ENCODE measurements around the gene NDUFB2. TPM values are rescaled to one million over a fixed set of nuclear protein-coding genes. Genes with fewer than 3 reads are reported as not detected.
"Not testable (repeated sequence)": the region's sequence is repeated elsewhere in the genome, so short reads cannot be mapped to it uniquely, and the experiment has no call there.

NDUFB2 gene
- polyA plus RNA-seq, 3 donors from 2014 or later, result 742 to 1,051 (median 942) TPM

DNA sequence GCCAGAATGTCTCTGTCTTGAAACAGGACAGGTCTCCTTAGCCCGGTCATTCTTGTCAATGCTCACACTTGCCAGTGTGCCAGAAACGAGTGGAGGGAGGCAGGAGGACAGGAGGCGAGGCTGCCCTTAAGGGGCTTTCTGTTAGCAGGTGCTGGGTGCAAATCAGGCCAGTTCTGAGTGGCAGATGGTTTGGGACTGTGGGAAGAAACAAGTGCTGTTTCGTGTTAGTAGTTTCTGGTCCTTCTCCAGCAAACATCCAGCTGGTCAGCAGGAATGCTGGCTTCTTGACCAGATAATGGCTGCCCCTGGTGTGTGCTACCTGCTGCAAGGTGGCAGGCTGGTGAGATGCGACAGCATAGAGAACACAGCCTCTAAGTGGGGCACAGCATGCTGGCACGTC is 8.2 kb upstream of the NDUFB2 start:
- H3K27ac Mint-ChIP-seq, result no peak overlapping the region

DNA sequence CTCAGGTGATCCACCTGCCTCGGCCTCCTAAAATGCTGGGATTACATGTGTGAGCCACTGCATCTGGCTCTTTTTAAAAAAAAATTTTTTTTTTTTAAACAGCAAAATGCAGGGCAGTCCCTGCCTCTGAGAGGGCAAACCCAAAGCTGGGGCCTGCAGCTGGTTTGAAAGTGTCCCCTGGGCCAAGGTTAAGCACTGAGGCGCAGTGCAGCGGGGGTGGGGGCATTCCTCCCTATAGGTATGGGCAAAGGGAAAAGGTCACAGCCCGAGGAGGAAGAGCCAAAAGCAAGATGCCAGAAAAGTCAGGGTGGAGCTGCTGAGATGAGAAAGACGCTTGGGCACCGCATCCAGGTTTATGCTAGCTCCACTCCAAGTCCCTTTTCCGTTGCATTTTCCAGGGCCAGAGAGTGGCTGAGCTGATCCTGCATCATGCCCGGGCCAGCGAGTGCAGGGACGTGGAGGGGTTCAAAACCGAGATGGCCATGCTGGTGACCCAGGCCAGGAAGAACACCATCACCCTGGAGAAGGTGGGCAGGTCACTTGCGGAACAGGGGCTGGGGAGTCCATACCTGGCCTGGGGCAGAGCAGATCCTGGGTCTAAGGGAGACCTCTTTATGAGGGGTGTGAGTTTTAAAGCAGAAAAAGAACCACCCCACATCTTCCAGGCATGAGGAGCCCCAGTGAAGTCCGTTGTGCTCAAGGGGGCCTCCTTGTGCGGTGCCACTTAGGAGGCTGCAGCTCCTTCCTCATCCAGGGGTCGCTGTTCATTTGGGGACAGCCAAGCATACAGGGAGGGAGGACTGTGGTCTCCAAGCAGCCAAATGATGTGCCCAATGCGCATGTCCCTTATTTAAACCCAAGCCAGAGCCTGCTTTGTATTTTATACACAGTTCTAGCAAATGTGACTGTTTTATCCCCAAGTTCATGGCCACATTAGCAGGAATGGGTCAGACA is 7.0 kb upstream of the NDUFB2 start:
- Mint-ChIP-seq H3K4me1 (no peaks in the 10 kb centered on the region), H3K27ac (no peak overlapping the region), H3K27me3 (ENCODE audit: low read depth in 3 of 3) (no peaks in the 10 kb centered on the region), H3K9me3 (no peaks in the 10 kb centered on the region), H3K4me3 (no peak overlapping the region), H3K36me3 (peaks cover 0 to 14% (median 8%) of the 10 kb centered on the region in 3 donors)
- DNase-seq, result no peak

More for the DNA sequence above, 8.2 kb upstream of the NDUFB2 start:
- no peaks in the 10 kb centered on the region for H3K4me1 Mint-ChIP-seq
- peaks cover 0 to 17% (median 13%) of the 10 kb centered on the region in 3 donors for H3K36me3 Mint-ChIP-seq
- H3K9me3 Mint-ChIP-seq, result no peaks in the 10 kb centered on the region
- no peaks in the 10 kb centered on the region for H3K27me3 Mint-ChIP-seq (ENCODE audit: low read depth in 3 of 3)
- H3K4me3 Mint-ChIP-seq, result no peak overlapping the region
- no peak for DNase-seq

DNA sequence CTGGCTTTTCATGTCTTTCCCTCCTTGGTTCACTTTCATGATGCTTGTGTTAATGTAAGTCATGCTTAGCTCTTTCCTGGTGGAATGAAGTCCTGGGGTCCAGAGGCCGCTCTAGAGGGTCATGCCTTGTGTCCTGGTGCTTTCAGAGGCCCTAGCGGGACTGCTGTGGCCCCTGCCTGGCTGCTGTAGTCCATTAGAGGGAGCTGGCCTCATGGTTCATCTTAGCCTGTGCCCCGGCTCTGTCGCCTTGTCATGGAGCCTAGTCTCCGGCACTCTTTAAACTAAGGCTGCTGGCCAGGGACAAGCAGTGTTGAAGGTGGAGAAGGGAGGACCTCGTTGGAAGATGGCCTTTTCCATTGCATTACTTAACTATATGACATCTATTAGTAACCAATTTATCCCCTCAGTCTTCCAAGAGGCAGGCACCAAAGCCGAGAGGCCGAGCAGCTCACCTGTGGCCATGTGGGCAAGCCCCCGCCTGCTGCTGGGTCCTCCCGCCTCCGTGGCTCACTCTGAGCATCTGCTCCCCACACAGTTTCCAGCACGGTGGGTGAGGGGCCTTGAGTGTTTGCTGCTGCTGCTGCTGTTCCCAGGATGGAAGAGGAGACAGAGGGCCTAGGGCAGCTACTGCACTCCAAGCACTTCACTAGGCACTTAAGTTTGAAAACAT is 5.0 kb upstream of the NDUFB2 start:
- no peak for DNase-seq
- Mint-ChIP-seq H3K27me3 (ENCODE audit: low read depth in 3 of 3) (peaks cover 1 to 5% (median 4%) of the 10 kb centered on the region in 3 donors), H3K4me3 (no peak overlapping the region), H3K36me3 (peaks cover 0 to 10% (median 8%) of the 10 kb centered on the region in 3 donors), H3K9me3 (no peaks in the 10 kb centered on the region), H3K4me1 (peaks cover 9 to 10% of the 10 kb centered on the region in 2 donors), H3K27ac (peak overlapping the region in 1 of 6 donors; percentile 34)

DNA sequence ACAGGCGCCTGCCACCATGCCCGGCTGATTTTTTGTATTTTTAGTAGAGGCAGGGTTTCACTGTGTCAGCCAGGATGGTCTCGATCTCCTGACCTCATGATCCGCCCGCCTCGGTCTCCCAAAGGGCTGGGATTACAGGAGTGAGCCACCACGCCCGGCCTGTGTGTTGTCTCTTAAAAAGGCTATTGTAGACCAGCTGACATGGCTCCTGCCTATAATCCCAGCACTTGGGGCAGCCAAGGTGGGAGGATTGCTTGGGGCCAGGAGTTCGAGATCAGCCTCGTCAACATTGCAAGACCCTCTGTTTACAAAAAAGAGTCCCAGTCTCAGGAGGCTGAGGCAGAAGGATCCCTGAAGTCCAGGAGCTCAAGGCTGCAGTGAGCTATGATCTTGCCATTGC is 2.7 kb upstream of the NDUFB2 start:
- DNase-seq, H3K4me3 Mint-ChIP-seq, H3K9me3 Mint-ChIP-seq, H3K36me3 Mint-ChIP-seq: not testable (repeated sequence)
- Mint-ChIP-seq H3K27me3 (ENCODE audit: low read depth in 3 of 3) (peaks cover 9 to 12% (median 10%) of the 10 kb centered on the region in 3 donors), H3K4me1 (peaks cover 29 to 33% of the 10 kb centered on the region in 2 donors), H3K27ac (peak overlapping the region in 1 of 6 donors; percentile 57)

DNA sequence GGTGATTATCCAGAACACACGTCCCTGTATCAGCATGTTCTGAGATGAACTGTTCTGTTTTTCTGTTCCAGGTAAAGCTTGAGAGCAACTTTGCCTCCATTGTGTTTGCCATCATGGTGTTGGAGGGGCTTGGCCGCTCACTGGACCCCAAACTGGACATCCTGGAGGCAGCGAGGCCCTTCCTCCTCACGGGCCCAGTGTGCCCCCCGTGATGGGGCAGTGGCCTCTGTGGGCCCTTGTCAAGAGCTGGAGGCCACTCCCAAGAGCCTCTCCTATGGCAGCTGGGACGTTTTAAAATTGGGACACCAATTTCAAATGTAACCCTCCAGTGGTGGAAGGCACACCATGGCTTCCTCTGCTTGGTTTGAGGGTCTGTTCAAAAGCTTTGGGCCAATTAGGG is 1.9 kb upstream of the NDUFB2 start:
- no peak for DNase-seq
- H3K27me3 Mint-ChIP-seq (ENCODE audit: low read depth in 3 of 3), result peaks cover 9 to 12% (median 10%) of the 10 kb centered on the region in 3 donors
- peaks cover 35 to 41% of the 10 kb centered on the region in 2 donors for H3K4me1 Mint-ChIP-seq
- H3K4me3 Mint-ChIP-seq, result no peak overlapping the region
- peak overlapping the region; percentile 25 to 99 (median 66) for H3K27ac Mint-ChIP-seq
- H3K36me3 Mint-ChIP-seq, result peaks cover 0 to 7% (median 4%) of the 10 kb centered on the region in 3 donors
- no peaks in the 10 kb centered on the region for H3K9me3 Mint-ChIP-seq

DNA sequence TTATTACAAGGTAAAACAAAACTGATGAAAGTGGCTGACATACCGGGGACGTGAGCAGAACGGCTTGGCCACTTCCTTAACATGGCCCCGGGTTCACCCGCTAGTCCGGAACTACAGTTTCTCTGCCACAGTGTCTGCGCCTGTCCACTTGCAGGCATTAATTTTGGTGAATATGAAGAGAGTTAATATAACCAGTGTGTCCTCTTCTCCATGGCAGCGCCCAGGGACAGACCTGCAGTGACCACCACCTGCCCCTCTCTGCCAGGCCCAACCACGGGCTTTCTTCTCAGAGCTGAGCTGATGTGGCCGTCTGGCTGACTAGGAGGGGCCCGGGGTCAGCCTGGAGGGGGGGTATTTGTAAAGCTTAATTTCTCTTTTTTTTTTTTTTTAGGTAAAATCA is 1.1 kb upstream of the NDUFB2 start:
- Mint-ChIP-seq H3K36me3 (peaks cover 0 to 7% (median 4%) of the 10 kb centered on the region in 3 donors), H3K4me1 (peaks cover 39 to 48% of the 10 kb centered on the region in 2 donors), H3K4me3 (peak overlapping the region in 2 of 5 donors; percentile 98 to 99), H3K27ac (peak overlapping the region; percentile 97 to 99 (median 98)), H3K9me3 (no peaks in the 10 kb centered on the region), H3K27me3 (ENCODE audit: low read depth in 3 of 3) (peaks cover 9 to 12% (median 10%) of the 10 kb centered on the region in 3 donors)
- no peak for DNase-seq

DNA sequence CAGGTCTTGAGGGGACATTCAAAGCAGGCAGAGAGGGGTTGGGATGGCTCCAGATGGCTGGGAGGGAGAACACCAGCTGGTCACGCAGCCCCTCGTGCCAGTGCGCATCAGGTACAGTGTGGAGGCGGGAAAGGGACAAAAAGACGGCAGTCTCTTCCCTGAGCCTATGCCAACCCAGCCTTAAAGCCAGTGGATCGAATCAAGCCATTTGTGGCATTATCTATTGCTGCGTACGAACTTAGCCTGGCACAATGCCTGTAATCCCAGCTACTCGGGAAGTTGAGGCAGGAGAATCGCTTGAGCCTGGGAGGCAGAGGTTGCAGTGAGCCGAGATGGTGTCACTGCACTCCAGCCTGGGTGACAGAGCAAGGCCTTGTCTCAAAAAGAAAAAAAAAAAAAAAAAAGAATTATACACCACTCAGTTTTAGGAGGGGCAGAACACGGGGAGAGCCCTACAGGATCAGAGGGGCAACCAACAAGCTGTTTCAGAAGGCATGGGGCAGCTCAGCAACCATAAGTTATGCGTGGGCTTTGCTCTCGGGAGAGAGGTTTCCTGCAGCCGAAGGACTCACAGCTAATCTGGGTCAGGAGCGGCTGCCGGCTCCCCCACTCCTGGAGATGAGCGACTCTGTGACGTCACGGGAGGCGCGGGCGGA is 356 bp upstream of the NDUFB2 start:
- H3K27me3 Mint-ChIP-seq (ENCODE audit: low read depth in 3 of 3), result peaks cover 9 to 12% (median 10%) of the 10 kb centered on the region in 3 donors
- H3K4me3 Mint-ChIP-seq, result peak overlapping the region; percentile 98 to 99 (median 99)
- H3K36me3 Mint-ChIP-seq, result peaks cover 0 to 7% (median 4%) of the 10 kb centered on the region in 3 donors
- no peaks in the 10 kb centered on the region for H3K9me3 Mint-ChIP-seq
- peak overlapping the region; percentile 97 to 99 (median 98) for H3K27ac Mint-ChIP-seq
- peaks cover 41 to 56% of the 10 kb centered on the region in 2 donors for H3K4me1 Mint-ChIP-seq
- DNase-seq, result peak in 2 of 3 donors; percentile 89 to 90

DNA sequence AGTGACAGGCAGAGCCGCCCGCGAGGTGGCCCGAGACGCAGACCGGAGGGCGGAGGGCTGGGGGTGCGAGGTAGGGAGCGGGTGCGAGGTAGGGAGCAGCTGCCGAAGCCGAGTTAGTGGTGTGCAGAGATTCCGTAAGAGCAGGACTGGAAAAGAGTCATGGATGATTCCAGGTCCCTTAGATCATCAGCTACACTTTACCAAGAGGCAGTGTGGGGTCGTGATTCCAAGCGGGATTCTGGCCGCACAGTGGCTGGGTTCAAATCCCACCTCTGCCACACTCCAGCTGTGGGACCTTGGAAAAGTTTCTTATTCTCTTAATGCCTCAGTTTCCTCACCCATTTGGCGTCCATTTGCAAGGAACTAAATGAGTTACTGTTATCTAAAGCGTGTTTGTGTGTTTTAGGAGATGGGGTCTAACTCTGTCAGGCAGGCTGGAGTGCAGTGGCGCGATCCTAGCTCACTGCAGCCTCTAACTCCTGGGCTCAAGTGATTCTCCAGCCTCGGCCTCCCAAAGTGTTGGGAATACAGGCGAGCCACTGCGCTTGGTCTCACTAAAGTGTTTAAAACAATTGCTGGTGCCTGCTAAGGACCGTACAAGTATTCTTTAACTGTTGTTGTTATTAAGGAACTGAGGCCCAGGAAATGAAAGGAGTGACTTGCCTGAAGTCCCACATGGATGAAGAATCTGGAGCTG is 1.1 kb downstream of the NDUFB2 start:
- Mint-ChIP-seq H3K27ac (peak overlapping the region; percentile 97 to 99 (median 98)), H3K36me3 (peaks cover 0 to 3% (median 0%) of the 10 kb centered on the region in 3 donors), H3K4me3 (peak overlapping the region; percentile 98 to 99 (median 99)), H3K4me1 (peaks cover 44 to 63% of the 10 kb centered on the region in 2 donors), H3K27me3 (ENCODE audit: low read depth in 3 of 3) (peaks cover 9 to 12% (median 10%) of the 10 kb centered on the region in 3 donors), H3K9me3 (no peaks in the 10 kb centered on the region)
- no peak for DNase-seq

DNA sequence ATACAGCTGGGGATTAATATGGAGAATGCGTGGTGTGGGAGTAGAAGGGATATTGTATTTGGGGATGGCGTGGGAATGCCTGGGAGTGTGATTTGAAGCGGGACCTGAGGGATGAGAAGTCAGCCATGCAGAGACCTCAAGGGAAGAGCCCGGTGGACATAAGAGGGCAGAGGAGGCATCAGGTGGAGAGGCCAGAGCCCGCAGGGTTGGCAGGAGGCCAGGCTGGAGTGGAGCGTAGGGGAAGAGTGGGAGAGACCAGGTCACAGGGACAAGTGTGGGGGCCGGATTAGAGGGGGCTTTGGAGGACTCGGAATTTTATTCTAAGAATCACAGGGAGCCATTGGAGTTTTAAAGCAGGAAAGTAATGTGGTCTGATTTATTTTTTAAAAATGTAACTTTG is 2.0 kb downstream of the NDUFB2 start:
- H3K27me3 Mint-ChIP-seq (ENCODE audit: low read depth in 3 of 3), result peaks cover 9 to 12% (median 10%) of the 10 kb centered on the region in 3 donors
- DNase-seq, result no peak

DNA sequence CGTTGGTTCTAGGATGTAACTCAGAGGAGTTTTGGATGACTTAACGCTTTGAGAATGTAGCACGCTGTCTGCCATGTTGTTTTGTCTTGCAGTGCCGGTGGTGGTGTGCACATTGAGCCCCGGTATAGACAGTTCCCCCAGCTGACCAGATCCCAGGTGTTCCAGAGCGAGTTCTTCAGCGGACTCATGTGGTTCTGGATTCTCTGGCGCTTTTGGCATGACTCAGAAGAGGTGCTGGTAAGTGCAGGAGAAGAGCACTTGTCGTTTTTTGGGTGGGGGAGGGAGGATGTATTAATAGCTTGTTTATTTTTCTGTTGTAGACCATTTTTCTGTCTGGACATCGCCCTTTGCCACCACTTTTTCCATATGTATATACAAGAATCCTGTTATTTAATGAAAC is 6.3 kb downstream of the NDUFB2 start:
- Mint-ChIP-seq H3K9me3 (no peaks in the 10 kb centered on the region), H3K4me3 (no peak overlapping the region), H3K27ac (peak overlapping the region in 4 of 6 donors; percentile 13 to 67 (median 32)), H3K27me3 (ENCODE audit: low read depth in 3 of 3) (peaks cover 0 to 3% (median 2%) of the 10 kb centered on the region in 3 donors), H3K4me1 (peaks cover 34 to 56% of the 10 kb centered on the region in 2 donors), H3K36me3 (peaks cover 5 to 13% (median 10%) of the 10 kb centered on the region in 3 donors)
- DNase-seq, result no peak

More for the DNA sequence above, 2.0 kb downstream of the NDUFB2 start:
- Mint-ChIP-seq H3K4me1 (peaks cover 47 to 66% of the 10 kb centered on the region in 2 donors), H3K4me3 (peak overlapping the region; percentile 98 to 99 (median 99)), H3K9me3 (no peaks in the 10 kb centered on the region), H3K36me3 (peaks cover 0 to 3% (median 0%) of the 10 kb centered on the region in 3 donors), H3K27ac (peak overlapping the region; percentile 93 to 99 (median 98))

DNA sequence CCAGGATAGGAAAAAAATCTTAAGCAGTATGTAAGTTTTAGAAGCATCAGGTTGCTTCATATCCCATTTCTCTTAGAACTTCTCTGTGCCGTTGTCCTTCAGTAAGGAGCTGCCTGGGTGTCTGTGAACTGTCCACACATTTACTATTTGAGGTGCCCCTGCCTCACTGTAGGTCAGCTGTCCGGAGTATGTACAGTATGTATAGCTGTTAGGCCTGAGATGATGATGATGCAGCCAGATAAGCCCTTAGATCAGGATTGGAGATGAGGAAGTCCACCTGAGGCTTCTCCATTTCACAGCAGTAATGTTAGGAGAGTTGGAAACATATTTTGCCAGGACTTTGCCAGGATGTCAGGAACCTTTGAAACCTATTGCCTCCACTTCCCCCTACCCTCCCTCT is 7.7 kb downstream of the NDUFB2 start:
- H3K4me3 Mint-ChIP-seq, result no peak overlapping the region
- H3K9me3 Mint-ChIP-seq, result no peaks in the 10 kb centered on the region
- peaks cover 5 to 13% (median 10%) of the 10 kb centered on the region in 3 donors for H3K36me3 Mint-ChIP-seq
- no peaks in the 10 kb centered on the region for H3K27me3 Mint-ChIP-seq (ENCODE audit: low read depth in 3 of 3)
- H3K27ac Mint-ChIP-seq, result peak overlapping the region in 3 of 6 donors; percentile 14 to 71 (median 58)
- no peak for DNase-seq
- peaks cover 25 to 41% of the 10 kb centered on the region in 2 donors for H3K4me1 Mint-ChIP-seq

DNA sequence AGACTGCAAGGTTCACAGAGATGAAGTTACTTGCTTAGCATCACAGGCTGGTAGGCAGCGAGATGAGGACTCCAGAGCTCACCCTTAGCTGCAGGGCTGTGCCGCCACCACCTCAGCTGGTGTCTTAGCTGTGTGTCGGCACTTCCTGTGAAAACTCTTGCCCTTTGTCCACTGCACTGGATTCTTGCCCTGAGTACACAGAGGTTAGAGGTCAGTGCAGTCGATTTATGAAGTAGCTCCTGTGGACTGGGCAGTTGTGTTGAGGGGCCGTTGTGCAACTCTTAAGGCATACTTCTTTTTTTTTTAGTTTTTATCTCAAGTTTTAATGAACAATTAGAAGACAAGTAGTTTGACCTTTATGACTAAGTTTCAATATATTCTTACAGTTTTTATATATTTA is 10.6 kb downstream of the NDUFB2 start:
- H3K36me3 Mint-ChIP-seq, result peaks cover 10 to 17% (median 10%) of the 10 kb centered on the region in 3 donors
- H3K4me1 Mint-ChIP-seq, result peaks cover 16 to 27% of the 10 kb centered on the region in 2 donors
- H3K27me3 Mint-ChIP-seq (ENCODE audit: low read depth in 3 of 3), result no peaks in the 10 kb centered on the region
- H3K27ac Mint-ChIP-seq, result peak overlapping the region in 3 of 6 donors; percentile 8 to 61 (median 26)
- H3K9me3 Mint-ChIP-seq, result no peaks in the 10 kb centered on the region
- H3K4me3 Mint-ChIP-seq, result no peak overlapping the region
- DNase-seq, result no peak

DNA sequence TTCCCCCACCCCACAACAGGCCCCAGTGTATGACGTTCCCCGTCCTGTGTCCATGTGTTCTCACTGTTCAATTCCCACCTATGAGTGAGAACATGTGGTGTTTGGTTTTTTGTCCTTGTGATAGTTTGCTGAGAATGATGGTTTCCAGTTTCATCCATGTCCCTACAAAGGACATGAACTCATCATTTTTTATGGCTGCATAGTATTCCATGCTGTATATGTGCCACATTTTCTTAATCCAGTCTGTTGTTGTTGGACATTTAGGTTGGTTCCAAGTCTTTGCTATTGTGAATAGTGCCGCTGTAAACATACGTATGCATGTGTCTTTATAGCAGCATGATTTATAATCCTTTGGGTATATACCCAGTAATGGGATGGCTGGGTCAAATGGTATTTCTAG is 12.3 kb downstream of the NDUFB2 start:
- Mint-ChIP-seq H3K4me1 (peaks cover 24 to 29% of the 10 kb centered on the region in 2 donors), H3K36me3 (peaks cover 10 to 21% (median 10%) of the 10 kb centered on the region in 3 donors)

More for the DNA sequence above, 12.3 kb downstream of the NDUFB2 start:
- DNase-seq; H3K9me3 Mint-ChIP-seq; H3K4me3 Mint-ChIP-seq; H3K27me3 Mint-ChIP-seq (ENCODE audit: low read depth in 3 of 3): not testable (repeated sequence)
- peak overlapping the region in 2 of 6 donors; percentile 39 to 48 for H3K27ac Mint-ChIP-seq
